ENCODE results near the gene FAM98A. TPM values are rescaled to one million over a fixed set of nuclear protein-coding genes. Genes with fewer than 3 reads are reported as not detected.

The FAM98A gene
- total and polyA plus RNA-seq, 9 donors = 10.1 to 107 (median 47.7) TPM

GRCh38 chr2:33570681-33571080 is 28.4 kb downstream of the FAM98A start:
- TF ChIP-seq POLR2A (IDR thresholded peaks at IDR 0.05) (no peak), EP300 (IDR thresholded peaks at IDR 0.05) (no peak)
- TF ChIP-seq, protein P1, sequence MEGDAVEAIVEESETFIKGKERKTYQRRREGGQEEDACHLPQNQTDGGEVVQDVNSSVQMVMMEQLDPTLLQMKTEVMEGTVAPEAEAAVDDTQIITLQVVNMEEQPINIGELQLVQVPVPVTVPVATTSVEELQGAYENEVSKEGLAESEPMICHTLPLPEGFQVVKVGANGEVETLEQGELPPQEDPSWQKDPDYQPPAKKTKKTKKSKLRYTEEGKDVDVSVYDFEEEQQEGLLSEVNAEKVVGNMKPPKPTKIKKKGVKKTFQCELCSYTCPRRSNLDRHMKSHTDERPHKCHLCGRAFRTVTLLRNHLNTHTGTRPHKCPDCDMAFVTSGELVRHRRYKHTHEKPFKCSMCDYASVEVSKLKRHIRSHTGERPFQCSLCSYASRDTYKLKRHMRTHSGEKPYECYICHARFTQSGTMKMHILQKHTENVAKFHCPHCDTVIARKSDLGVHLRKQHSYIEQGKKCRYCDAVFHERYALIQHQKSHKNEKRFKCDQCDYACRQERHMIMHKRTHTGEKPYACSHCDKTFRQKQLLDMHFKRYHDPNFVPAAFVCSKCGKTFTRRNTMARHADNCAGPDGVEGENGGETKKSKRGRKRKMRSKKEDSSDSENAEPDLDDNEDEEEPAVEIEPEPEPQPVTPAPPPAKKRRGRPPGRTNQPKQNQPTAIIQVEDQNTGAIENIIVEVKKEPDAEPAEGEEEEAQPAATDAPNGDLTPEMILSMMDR (IDR thresholded peaks at IDR 0.05) = no peak
- WGBS, 3 donors = 85 to 94% (median 91%) methylated on average over 2 of the region's 2 CpGs
- intact Hi-C loops (cut with DNase I) = no loop called here

DNA sequence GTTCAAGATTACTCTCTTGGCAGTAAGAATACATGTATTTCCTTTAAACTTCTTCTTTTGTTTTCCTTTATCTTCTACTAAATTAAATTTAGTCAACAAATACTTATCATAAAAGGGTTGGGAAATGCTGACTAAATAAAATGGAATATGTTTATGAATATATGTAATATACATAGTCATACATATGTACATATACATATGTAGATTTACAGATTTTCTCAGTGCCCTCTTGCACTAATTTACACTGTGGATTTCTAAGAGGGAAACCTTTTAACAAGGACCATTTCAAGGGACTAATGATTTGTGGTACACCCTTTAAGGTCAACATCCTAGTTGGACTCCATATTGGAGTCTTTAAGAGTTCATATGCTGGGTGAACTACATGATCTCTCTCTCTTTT is 37.2 kb downstream of the FAM98A start:
- H3K27me3 ChIP-seq = no peaks in the 10 kb centered on the region
- no peak overlapping the region for H3K4me3 ChIP-seq
- H3K27ac ChIP-seq = no peak overlapping the region
- H3K36me3 ChIP-seq = no peaks in the 10 kb centered on the region
- intact Hi-C loops (cut with DNase I) = no loop called here
- H3K4me1 ChIP-seq (ENCODE audit: insufficient read depth) = no peaks in the 10 kb centered on the region
- no peak for TF ChIP-seq EP300 (IDR thresholded peaks at IDR 0.05)
- no peak for TF ChIP-seq POLR2A (IDR thresholded peaks at IDR 0.05)
- TF ChIP-seq, protein P1 (IDR thresholded peaks at IDR 0.05) = no peak
- no peak for DNase-seq
- no peaks in the 10 kb centered on the region for H3K9me3 ChIP-seq

More at GRCh38 chr2:33570681-33571080, 28.4 kb downstream of the FAM98A start:
- no peaks in the 10 kb centered on the region for H3K36me3 ChIP-seq
- H3K27me3 ChIP-seq = no peaks in the 10 kb centered on the region
- DNase-seq = no peak
- H3K4me3 ChIP-seq = no peak overlapping the region
- no peak overlapping the region for H3K27ac ChIP-seq
- H3K4me1 ChIP-seq (ENCODE audit: insufficient read depth) = no peaks in the 10 kb centered on the region
- H3K9me3 ChIP-seq = no peaks in the 10 kb centered on the region

GRCh38 chr2:33560017-33560416 is 39.1 kb downstream of the FAM98A start:
- no peak for TF ChIP-seq POLR2A (IDR thresholded peaks at IDR 0.05)
- TF ChIP-seq EP300 (IDR thresholded peaks at IDR 0.05) = no peak
- TF ChIP-seq, protein P1 (IDR thresholded peaks at IDR 0.05) = no peak
- Histone ChIP-seq H3K4me3 (no peak overlapping the region), H3K27me3 (no peaks in the 10 kb centered on the region), H3K36me3 (no peaks in the 10 kb centered on the region), H3K9me3 (no peaks in the 10 kb centered on the region), H3K27ac (no peak overlapping the region), H3K4me1 (ENCODE audit: insufficient read depth) (peaks cover 2% of the 10 kb centered on the region)
- no peak for DNase-seq
- intact Hi-C loops (cut with DNase I) = no loop called here
- WGBS, 3 donors = 48 to 64% (median 56%) methylated on average over 2 of the region's 2 CpGs

GRCh38 chr2:33559328-33559727 is 39.8 kb downstream of the FAM98A start:
- Histone ChIP-seq H3K9me3 (no peaks in the 10 kb centered on the region), H3K4me3 (no peak overlapping the region), H3K36me3 (no peaks in the 10 kb centered on the region), H3K4me1 (ENCODE audit: insufficient read depth) (peaks cover 3% of the 10 kb centered on the region), H3K27ac (no peak overlapping the region), H3K27me3 (no peaks in the 10 kb centered on the region)
- intact Hi-C loops (cut with DNase I) = no loop called here
- no peak for TF ChIP-seq EP300 (IDR thresholded peaks at IDR 0.05)
- TF ChIP-seq, protein P1 (IDR thresholded peaks at IDR 0.05) = no peak
- no peak for TF ChIP-seq POLR2A (IDR thresholded peaks at IDR 0.05)
- no peak for DNase-seq
- 86 to 98% (median 96%) methylated on average over 3 of the region's 3 CpGs for WGBS, 3 donors

Data from ovary (tissue), 9 donors.